ENCODE results near the gene S100A2. TPM values are rescaled to one million over a fixed set of nuclear protein-coding genes. Genes with fewer than 3 reads are reported as not detected.
A peak's percentile ranks its signal among the peaks of the same experiment; 100 is the strongest.

Gene S100A2
- total and polyA plus RNA-seq, 2 of the 8 experiments (the other 6 are each of a cell fraction or from before 2014, with no cell fraction given) = 0.86 TPM; not detected in 1

DNA sequence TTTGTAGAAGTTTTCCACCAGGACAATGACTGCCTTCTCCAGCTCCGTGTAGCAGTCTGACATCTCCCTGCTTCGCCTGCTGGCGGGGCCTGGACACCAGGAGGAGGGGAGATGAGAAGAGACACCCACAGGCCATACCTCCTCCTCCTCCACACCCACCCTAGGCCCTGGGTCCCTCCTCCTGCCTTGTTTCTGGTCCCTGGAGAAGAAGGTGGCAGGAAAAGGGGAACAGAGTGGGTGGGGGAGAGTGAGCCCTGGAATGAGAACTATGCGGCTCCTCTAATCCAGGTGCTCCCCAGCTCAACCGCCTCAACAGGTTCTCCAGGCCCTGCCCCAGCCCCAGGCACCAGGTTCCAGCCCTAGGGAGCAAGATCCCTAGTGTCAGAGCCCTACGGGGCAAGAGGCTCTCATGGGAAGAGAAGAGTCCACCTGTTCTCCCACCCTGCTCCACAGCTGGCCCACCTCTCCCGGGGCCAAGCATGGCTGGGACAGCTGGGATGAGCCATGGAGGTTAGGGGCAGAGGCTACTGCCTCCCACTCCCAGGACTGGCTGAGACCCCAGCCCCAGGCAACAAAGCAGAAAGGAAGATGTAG lies 42.5 kb upstream of the S100A2 start:
- H4K8ac ChIP-seq (ENCODE audit: extremely low read depth, insufficient read depth, low read length) = no peak overlapping the region

More for the DNA sequence above, 42.5 kb upstream of the S100A2 start:
- H4K91ac ChIP-seq (replicated peaks; ENCODE audit: insufficient read length, low read length) = peak overlapping the region; percentile 75
- no peak overlapping the region for H3K27ac ChIP-seq (ENCODE audit: low read depth, low read length)
- no peak overlapping the region for H2BK120ac ChIP-seq (replicated peaks; ENCODE audit: low read depth, low read length)
- 0 out of 2 replicates have a peak, but pooled peaks have one; percentile 10 for TF ChIP-seq TEAD4 (IDR thresholded peaks at IDR 0.05; ENCODE audit: low read depth, low read length)
- no peak for TF ChIP-seq HDAC2 (IDR thresholded peaks at IDR 0.05; ENCODE audit: borderline replicate concordance in 1 of 2, low read depth in 2 of 2, low read length in 2 of 2)
- no peak for TF ChIP-seq CTCF (IDR thresholded peaks at IDR 0.05; ENCODE audit: control extremely low read depth in 1 of 3, insufficient read depth in 1 of 3, low read depth in 1 of 3, low read length in 3 of 3)
- 0 out of 2 replicates have a peak, but pooled peaks have one; percentile 37 for TF ChIP-seq RBBP5 (IDR thresholded peaks at IDR 0.05; ENCODE audit: borderline replicate concordance, low read depth, low read length)
- H3K4me3 ChIP-seq (ENCODE audit: extremely low read depth in 1 of 4, insufficient read depth in 2 of 4, low read depth in 3 of 4, low read length in 4 of 4) = no peak overlapping the region
- peak overlapping the region; percentile 79; the same call in 1 of the 2 replicates for H2BK5ac ChIP-seq (ENCODE audit: low read depth, low read length)
- H3K4me2 ChIP-seq (ENCODE audit: insufficient read depth in 1 of 2, low read depth in 2 of 2, low read length in 2 of 2) = peak overlapping the region in 1 of 2 experiments; percentile 22; a peak in 1 of 4 replicates
- no peak overlapping the region for H3K23ac ChIP-seq (ENCODE audit: insufficient read length)
- H2AK5ac ChIP-seq (ENCODE audit: low read depth, low read length) = peak overlapping the region; percentile 11; the same call in 1 of the 2 replicates
- POLR2A ChIA-PET (ENCODE audit: partially characterized antibody) = interaction anchor here (0.9 to 15.3 kb wide), 5 partner anchors 9 to 382 kb away, joined by 3 to 261 read pairs (median 3); partner anchors contain the start of genes CHTOP, RPS27, S100A1 and S100A13
- peaks cover 3% of the 10 kb centered on the region; the same call in 1 of the 2 replicates for H3K23me2 ChIP-seq (ENCODE audit: low read depth, low read length)
- peak overlapping the region; percentile 95; the same call in 1 of the 2 replicates for H2BK15ac ChIP-seq (ENCODE audit: low read length)
- 87% methylated on average over 7 of the region's 7 CpGs; no CpG with 5 or more reads in 1 of the 2 experiments for WGBS, 2 experiments (ENCODE audit: extremely low coverage in 1 of 2, insufficient coverage in 1 of 2, insufficient read length in 1 of 2, insufficient replicate concordance in 2 of 2, low coverage in 1 of 2, low lambda C conversion rate in 2 of 2, missing lambda C conversion rate in 1 of 2)
- H2AFZ ChIP-seq (ENCODE audit: low read length) = no peak overlapping the region
- H2BK20ac ChIP-seq (ENCODE audit: low read length) = no peak overlapping the region
- H4K20me1 ChIP-seq (replicated peaks in 1 of 2; ENCODE audit: control insufficient read depth in 1 of 2, insufficient read depth in 2 of 2, low read length in 2 of 2) = no peaks in the 10 kb centered on the region
- no peak overlapping the region for H3K56ac ChIP-seq (replicated peaks; ENCODE audit: insufficient read length, low read depth, low read length)
- no peak overlapping the region for H4K5ac ChIP-seq (ENCODE audit: insufficient read length, low read depth, low read length)
- CTCF ChIA-PET (ENCODE audit: partially characterized antibody) = interaction anchor here (1.0 to 15.9 kb wide), 7 partner anchors 8 to 373 kb away, joined by 3 to 224 read pairs (median 13); partner anchors contain the start of genes S100A13 and S100A14
- no peaks in the 10 kb centered on the region for H3K36me3 ChIP-seq (ENCODE audit: control insufficient read depth in 2 of 4, insufficient read depth in 4 of 4, low read length in 3 of 4)
- H3K27me3 ChIP-seq (replicated peaks in 1 of 4; ENCODE audit: control insufficient read depth in 3 of 4, extremely low read depth in 1 of 4, insufficient read depth in 3 of 4, low read length in 3 of 4) = no peaks in the 10 kb centered on the region; a peak in 1 of 7 replicates
- no peaks in the 10 kb centered on the region for H3K79me2 ChIP-seq (ENCODE audit: control insufficient read depth in 1 of 2, insufficient read depth in 2 of 2, low read length in 2 of 2)
- no peak overlapping the region for H3K4ac ChIP-seq (replicated peaks; ENCODE audit: insufficient read length, low read depth, low read length)
- H3K18ac ChIP-seq (ENCODE audit: extremely low read depth, low read length) = peak overlapping the region; percentile 38; the same call in 1 of the 2 replicates
- peak overlapping the region; percentile 92; the same call in 1 of the 2 replicates for H2BK12ac ChIP-seq (ENCODE audit: low read depth, low read length)
- H3K4me1 ChIP-seq (replicated peaks in 1 of 4; ENCODE audit: control insufficient read depth in 3 of 4, insufficient read depth in 4 of 4, low read length in 3 of 4) = peaks cover 0 to 32% (median 20%) of the 10 kb centered on the region in 4 experiments; a peak in 6 of 7 replicates
- H3K14ac ChIP-seq (ENCODE audit: insufficient read length) = no peak overlapping the region
- no peaks in the 10 kb centered on the region for H3K9me3 ChIP-seq (ENCODE audit: insufficient read depth in 2 of 2, low read depth in 1 of 2, low read length in 1 of 2)
- FAIRE-seq = no peak
- H3K9ac ChIP-seq (replicated peaks in 1 of 4; ENCODE audit: extremely low read depth in 1 of 4, low read depth in 3 of 4, low read length in 3 of 4) = no peak overlapping the region
- DNase-seq (ENCODE audit: low read depth in 1 of 2, low spot score in 2 of 2) = no peak
- no peaks in the 10 kb centered on the region for H3K79me1 ChIP-seq (ENCODE audit: low read depth, low read length)
